GM23248 (cell line): ENCODE data around the gene RAPSN. TPM values are rescaled to one million over a fixed set of nuclear protein-coding genes. Genes with fewer than 3 reads are reported as not detected.

Experiments used
- DNase-seq: peaks from one replicate; pipeline ENCODE4 v3.0.0-alpha.2; 2015
- H2AFZ ChIP-seq: fragments of 200-600 bp; sonication (generic); 2 replicates; pipeline ENCODE4 v1.6.1; 2016; ENCODE audit warnings: antibody characterized with exemption
- H3F3A ChIP-seq: fragments of 200-600 bp; sonication (generic); 2 replicates; pipeline ENCODE4 v1.6.1; 2016; ENCODE audit warnings: mild to moderate bottlenecking, antibody characterized with exemption, mixed run types; ENCODE audit not compliant: insufficient read depth
- H3K27ac ChIP-seq: fragments of 200-600 bp; sonication (generic); 2 replicates; pipeline ENCODE4 v1.5.1; 2016; ENCODE audit warnings: mild to moderate bottlenecking
- H3K27me3 ChIP-seq: fragments of 200-600 bp; sonication (generic); replicated peaks from 2 replicates; pipeline ENCODE4 v1.6.1; 2016; ENCODE audit warnings: mild to moderate bottlenecking; ENCODE audit not compliant: insufficient read depth
- H3K36me3 ChIP-seq: fragments of 200-600 bp; sonication (generic); 2 replicates; pipeline ENCODE4 v1.6.1; 2016; ENCODE audit warnings: low read depth, mild to moderate bottlenecking
- H3K4me1 ChIP-seq: fragments of 200-600 bp; sonication (generic); 2 replicates; pipeline ENCODE4 v1.6.1; 2016; ENCODE audit warnings: mild to moderate bottlenecking; ENCODE audit not compliant: insufficient read depth
- H3K4me2 ChIP-seq: fragments of 200-600 bp; sonication (generic); one replicate; pipeline ENCODE4 v1.6.1; 2016; ENCODE audit warnings: mild to moderate bottlenecking; ENCODE audit not compliant: unreplicated experiment
- H3K4me3 ChIP-seq: fragments of 200-600 bp; sonication (generic); 2 replicates; pipeline ENCODE4 v1.5.1; 2016; ENCODE audit warnings: mild to moderate bottlenecking
- H3K79me2 ChIP-seq: fragments of 200-600 bp; sonication (generic); 2 replicates; pipeline ENCODE4 v1.6.1; 2016; ENCODE audit warnings: mild to moderate bottlenecking; ENCODE audit not compliant: insufficient read depth
- H3K9ac ChIP-seq: fragments of 200-600 bp; sonication (generic); 2 replicates; pipeline ENCODE4 v1.6.1; 2016; ENCODE audit warnings: mild to moderate bottlenecking
- H3K9me2 ChIP-seq: fragments of 200-600 bp; sonication (generic); 2 replicates; pipeline ENCODE4 v1.6.1; 2016; ENCODE audit warnings: mixed run types, mild to moderate bottlenecking, moderate library complexity; ENCODE audit not compliant: insufficient read depth
- H3K9me3 ChIP-seq: fragments of 200-600 bp; sonication (generic); one replicate; pipeline ENCODE4 v1.6.1; 2017; ENCODE audit warnings: low read depth
- H4K20me1 ChIP-seq: fragments of 200-600 bp; sonication (generic); 2 replicates; pipeline ENCODE4 v1.6.0; 2016; ENCODE audit not compliant: insufficient read depth
- EZH2 ChIP-seq: fragments of 200-600 bp; sonication (generic); IDR thresholded peaks from 2 replicates; pipeline ENCODE4 v1.6.1; 2018; ENCODE audit warnings: antibody characterized with exemption, mild to moderate bottlenecking; ENCODE audit not compliant: insufficient read depth, poor library complexity, severe bottlenecking
- EZH2phosphoT487 ChIP-seq: fragments of 200-600 bp; sonication (generic); IDR thresholded peaks from 2 replicates; pipeline ENCODE4 v1.6.1; 2018; ENCODE audit warnings: antibody characterized with exemption, moderate library complexity, mild to moderate bottlenecking, low read depth; ENCODE audit not compliant: insufficient read depth
- WGBS, 2 experiments: methylation state at CpG; one replicate each; pipeline ENCODE4 v1.1.6; 2015 to 2017; ENCODE audit warnings: low lambda C conversion rate in 2 of 2, low coverage in 1 of 2; ENCODE audit errors: missing lambda C conversion rate in 2 of 2; 5-methylcytosine and 5-hydroxymethylcytosine counted together
- in situ Hi-C: fragments of 300-500 bp; cut with MboI; formaldehyde crosslinking; loops from 2 replicates; pipeline ENCODE4 v1.15.0; 2020
- polyA plus RNA-seq: library from polyadenylated mRNA; unstranded; fragments of >200 nt; fragmentation: Nextera tagmentation; extraction: Ambion mirVana; gene quantifications from 2 replicates; pipeline ENCODE4 v1.2.1, GENCODE V29; 2016
- total RNA-seq: library from RNA; depleted of rRNA; stranded (reverse); fragments of >200 nt; shearing (Covaris generic); gene quantifications from 2 replicates; pipeline ENCODE4 v1.2.3, GENCODE V29; 2014

Gene RAPSN
- total and polyA plus RNA-seq, 2 experiments from 2014 or later: 0.11 to 0.22 TPM

DNA sequence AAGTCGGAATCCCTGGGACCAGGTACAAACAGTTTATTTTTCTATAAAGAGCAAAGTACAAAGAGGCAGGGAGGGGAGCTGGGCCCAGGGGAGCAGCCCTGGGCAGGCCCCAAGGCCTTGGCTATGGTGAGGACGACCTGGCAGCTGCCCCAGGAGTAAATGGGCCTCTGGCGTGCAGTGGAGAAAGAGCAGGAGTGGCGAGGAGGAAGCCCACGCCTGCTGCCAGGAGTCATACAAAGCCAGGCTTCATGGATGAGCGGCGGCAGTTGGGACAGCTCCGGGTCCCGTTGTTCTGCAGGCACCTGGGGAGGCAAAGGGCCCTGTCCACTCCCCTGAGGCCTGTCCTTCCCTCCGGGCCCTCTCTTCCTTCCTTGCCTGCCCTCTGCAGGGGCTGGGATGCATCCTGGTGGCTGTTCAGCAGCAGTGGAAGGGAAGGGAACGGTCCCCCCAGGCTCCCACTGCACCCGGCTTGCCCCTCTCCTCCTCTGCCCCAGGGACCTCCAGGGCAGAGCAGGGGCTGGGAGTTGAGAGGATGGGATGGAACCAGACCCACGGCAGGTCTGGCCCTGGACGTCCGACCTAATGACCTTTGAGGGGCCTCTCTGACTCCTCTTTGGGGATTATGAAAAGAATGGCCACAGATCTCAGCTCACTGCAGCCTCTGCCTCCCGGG is 11.1 kb downstream of the RAPSN start:
- no peak for TF ChIP-seq EZH2
- no peak for TF ChIP-seq EZH2phosphoT487
- in situ Hi-C loops: no loop called here
- H3K79me2 ChIP-seq: no peaks in the 10 kb centered on the region

DNA sequence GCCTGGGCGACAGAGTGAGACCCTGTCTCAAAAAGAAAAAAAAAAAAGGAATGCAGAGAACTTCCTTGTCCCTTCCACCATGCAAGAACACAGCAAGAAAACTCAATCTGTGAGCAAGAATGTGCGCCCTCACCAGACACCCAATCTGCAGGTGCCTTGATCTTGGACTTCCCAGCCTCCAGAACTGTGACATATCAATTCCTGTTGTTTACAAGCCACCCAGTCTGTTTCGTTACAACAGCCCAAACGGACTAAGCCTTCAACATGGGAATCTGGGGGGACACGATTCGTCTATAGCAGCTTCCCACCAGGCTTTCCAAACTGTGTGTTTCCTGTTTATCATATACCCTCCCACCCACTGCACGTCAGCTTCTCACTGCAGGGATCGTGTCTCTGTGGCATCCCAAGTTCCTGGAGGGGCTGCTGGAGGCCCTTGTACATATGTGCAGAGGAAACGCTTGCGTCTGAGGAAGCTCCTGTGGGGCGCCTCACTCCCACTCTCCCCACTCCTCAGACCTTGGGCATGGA is 11.7 kb downstream of the RAPSN start:
- Histone ChIP-seq H3K4me2 (no peak overlapping the region), H2AFZ (no peak overlapping the region)
- 74 to 77% methylated on average over 11 of the region's 11 CpGs for WGBS, 2 experiments

More for the DNA sequence above, 11.1 kb downstream of the RAPSN start:
- H3K27ac ChIP-seq: no peak overlapping the region
- 41 to 44% methylated on average over 16 of the region's 16 CpGs for WGBS, 2 experiments
- H3K4me2 ChIP-seq: no peak overlapping the region
- H3K9me2 ChIP-seq: no peaks in the 10 kb centered on the region
- no peaks in the 10 kb centered on the region for H3K36me3 ChIP-seq
- H3K9ac ChIP-seq: no peak overlapping the region
- H3K9me3 ChIP-seq: no peaks in the 10 kb centered on the region
- H2AFZ ChIP-seq: no peak overlapping the region
- H3F3A ChIP-seq: peaks cover 13% of the 10 kb centered on the region
- no peak for DNase-seq
- no peaks in the 10 kb centered on the region for H4K20me1 ChIP-seq
- peaks cover 10% of the 10 kb centered on the region for H3K4me1 ChIP-seq
- H3K27me3 ChIP-seq: no peaks in the 10 kb centered on the region
- H3K4me3 ChIP-seq: no peak overlapping the region

DNA sequence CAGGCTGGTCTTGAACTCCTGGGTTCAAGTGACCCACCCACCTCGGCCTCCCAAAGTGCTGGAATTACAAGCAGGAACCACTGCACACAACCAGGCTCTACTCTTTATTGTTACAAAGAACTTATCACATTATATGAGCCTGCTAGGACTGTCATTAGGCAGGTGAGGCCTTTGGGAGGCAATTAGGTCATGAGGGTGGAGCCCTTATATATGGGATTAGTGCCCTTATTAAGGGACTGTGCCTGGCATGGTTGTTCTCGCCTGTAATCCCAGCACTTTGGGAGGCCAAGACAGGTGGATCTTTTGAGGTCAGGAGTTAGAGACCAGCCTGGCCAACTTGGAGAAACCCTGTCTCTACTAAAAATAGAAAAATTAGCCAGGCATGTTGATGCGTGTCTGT is 12.2 kb downstream of the RAPSN start:
- Histone ChIP-seq H3K9me3 (no peaks in the 10 kb centered on the region), H3K27ac (no peak overlapping the region), H3K36me3 (no peaks in the 10 kb centered on the region), H3K9me2 (no peaks in the 10 kb centered on the region), H3K79me2 (no peaks in the 10 kb centered on the region), H3F3A (peaks cover 13% of the 10 kb centered on the region), H2AFZ (no peak overlapping the region), H3K9ac (no peak overlapping the region), H3K27me3 (no peaks in the 10 kb centered on the region), H3K4me1 (peaks cover 10% of the 10 kb centered on the region), H3K4me2 (no peak overlapping the region), H4K20me1 (no peaks in the 10 kb centered on the region), H3K4me3 (no peak overlapping the region)
- no peak for DNase-seq
- TF ChIP-seq EZH2phosphoT487 (no peak), EZH2 (no peak)
- in situ Hi-C loops: no loop called here
- 96 to 100% methylated on average over 3 of the region's 3 CpGs for WGBS, 2 experiments

More for the DNA sequence above, 11.7 kb downstream of the RAPSN start:
- DNase-seq: no peak
- no peaks in the 10 kb centered on the region for H3K27me3 ChIP-seq
- H3K9me2 ChIP-seq: no peaks in the 10 kb centered on the region
- no peaks in the 10 kb centered on the region for H4K20me1 ChIP-seq
- TF ChIP-seq EZH2: no peak
- TF ChIP-seq EZH2phosphoT487: no peak
- H3K36me3 ChIP-seq: no peaks in the 10 kb centered on the region
- H3K4me3 ChIP-seq: no peak overlapping the region
- H3K79me2 ChIP-seq: no peaks in the 10 kb centered on the region
- no peaks in the 10 kb centered on the region for H3K9me3 ChIP-seq
- H3K4me1 ChIP-seq: peaks cover 10% of the 10 kb centered on the region
- in situ Hi-C loops: no loop called here
- no peak overlapping the region for H3K9ac ChIP-seq
- peaks cover 13% of the 10 kb centered on the region for H3F3A ChIP-seq
- no peak overlapping the region for H3K27ac ChIP-seq

DNA sequence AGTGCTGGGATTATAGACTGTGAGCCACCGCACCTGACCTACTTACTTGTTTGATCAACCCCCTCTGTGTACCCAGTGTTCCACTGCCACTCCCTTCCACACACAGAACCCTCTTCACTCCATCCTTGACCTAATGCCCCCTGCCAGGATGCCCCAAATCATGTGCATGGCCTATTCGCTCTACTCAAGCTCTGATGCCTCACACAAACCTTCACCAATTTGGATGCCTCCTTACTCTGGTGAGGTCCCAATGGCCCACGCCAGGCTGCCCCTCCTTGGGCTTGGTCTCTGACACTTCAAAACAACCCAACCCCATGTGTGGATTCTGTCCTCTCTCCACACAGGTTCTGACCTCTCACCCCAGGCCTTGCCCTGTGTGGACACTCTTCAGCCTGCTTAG is 13.2 kb downstream of the RAPSN start:
- no peak for DNase-seq
- Histone ChIP-seq H3K27me3 (no peaks in the 10 kb centered on the region), H3K79me2 (no peaks in the 10 kb centered on the region), H3F3A (peaks cover 13% of the 10 kb centered on the region), H3K9ac (no peak overlapping the region), H3K9me2 (no peaks in the 10 kb centered on the region), H3K27ac (no peak overlapping the region), H3K36me3 (no peaks in the 10 kb centered on the region), H3K4me3 (no peak overlapping the region), H3K9me3 (no peaks in the 10 kb centered on the region), H2AFZ (no peak overlapping the region), H3K4me2 (no peak overlapping the region), H4K20me1 (no peaks in the 10 kb centered on the region), H3K4me1 (peaks cover 10% of the 10 kb centered on the region)
- TF ChIP-seq EZH2phosphoT487 (no peak), EZH2 (no peak)
- 98 to 100% methylated on average over 3 of the region's 3 CpGs for WGBS, 2 experiments
- in situ Hi-C loops: no loop called here
